Activated CD4-positive, CD25-positive, alpha-beta regulatory T cell treated with anti-CD3 and anti-CD28 coated beads, Interleukin-2, amount 50 U/mL, for 72 hours (primary cell): ENCODE data around the gene MVB12B.
"Not testable (repeated sequence)": the region's sequence is repeated elsewhere in the genome, so short reads cannot be mapped to it uniquely, and the experiment has no call there.

Experiments used
- DNase-seq: peaks from one replicate; pipeline ENCODE4 v3.0.0; 2021

Gene MVB12B

DNA sequence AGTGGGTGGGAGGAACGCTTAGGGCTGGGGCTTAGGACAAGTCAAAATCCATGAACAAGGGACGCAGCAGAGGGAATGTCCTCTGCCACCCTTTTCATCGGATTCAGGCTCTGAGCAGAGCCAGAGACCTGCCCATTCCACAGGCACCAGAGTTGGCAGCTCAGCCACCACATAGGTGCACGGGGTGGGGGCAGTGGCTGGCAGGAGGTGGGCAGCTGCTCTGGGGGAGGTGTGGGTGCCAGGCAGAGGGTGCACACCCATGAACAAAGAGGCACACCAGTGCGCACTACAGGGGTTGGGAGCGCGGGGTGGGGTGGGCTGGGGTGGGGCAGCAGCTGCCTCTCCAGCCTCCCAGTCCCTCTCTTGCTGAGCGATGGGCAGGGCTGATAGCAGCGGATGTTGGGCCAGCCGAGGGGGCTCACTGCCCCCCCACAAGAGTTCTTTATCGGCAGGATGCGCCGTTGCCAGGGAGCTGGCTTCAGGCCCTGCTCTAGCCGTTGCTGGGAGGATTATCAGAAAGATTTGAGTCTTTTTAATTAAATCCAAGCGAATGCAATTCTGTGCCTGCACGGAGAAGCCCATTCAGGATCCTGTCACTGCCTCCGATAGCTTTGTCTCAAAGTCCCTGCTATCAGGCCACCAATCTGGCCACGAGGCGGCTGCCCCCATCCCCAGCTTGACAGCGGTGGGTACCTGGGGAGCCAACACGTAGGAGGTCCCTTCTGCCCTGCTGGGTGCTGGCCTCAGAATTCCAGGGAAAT is 222.8 kb downstream of the MVB12B start:
- DNase-seq, result no peak

GRCh38 chr9:126550891-126551351 is 224.3 kb downstream of the MVB12B start:
- no peak for DNase-seq

- no peak for DNase-seq
These were observed 225.2 kb downstream of the MVB12B start for GRCh38 chr9:126551812-126552211.

DNA sequence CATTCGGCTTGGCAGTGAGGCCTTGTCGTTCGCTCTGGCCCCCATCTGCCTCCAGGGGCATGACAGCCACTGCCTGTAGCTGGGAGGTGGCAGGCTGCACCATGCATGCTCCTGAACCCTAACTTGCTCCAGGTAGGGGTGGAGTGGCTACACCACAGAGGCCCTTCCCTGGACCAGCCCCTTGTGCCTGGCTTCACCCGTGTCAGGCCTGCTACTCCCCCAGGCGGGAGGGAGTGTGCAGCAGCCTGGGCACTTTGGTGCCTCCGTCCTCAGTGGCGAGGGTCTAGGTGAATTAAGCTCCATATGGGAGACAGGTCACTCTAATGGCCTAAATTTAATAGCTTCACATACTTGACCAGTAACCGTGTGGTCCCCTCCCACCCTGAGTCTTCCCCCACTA is 227.7 kb downstream of the MVB12B start:
- DNase-seq, result no peak

- not testable (repeated sequence) for DNase-seq
These were observed 228.8 kb downstream of the MVB12B start for GRCh38 chr9:126555421-126555820.
